ENCODE measurements around the gene PPP2R5C. TPM values are rescaled to one million over a fixed set of nuclear protein-coding genes. Genes with fewer than 3 reads are reported as not detected.

Gene PPP2R5C
- total and polyA plus RNA-seq, 7 donors, result 90.2 to 175 (median 131) TPM

GRCh38 chr14:101843038-101843437 is 81.5 kb downstream of the PPP2R5C start:
- DNase-seq, result no peak
- 83 to 87% methylated on average over 3 of the region's 3 CpGs for WGBS, 2 donors
- Histone ChIP-seq H3K36me3 (no peaks in the 10 kb centered on the region), H3K4me3 (no peak overlapping the region), H3K27me3 (no peaks in the 10 kb centered on the region), H3K27ac (no peak overlapping the region), H3K9me3 (no peaks in the 10 kb centered on the region), H3K4me1 (peaks cover 0 to 52% (median 35%) of the 10 kb centered on the region in 4 donors)
- TF ChIP-seq POLR2A (IDR thresholded peaks at IDR 0.05) (no peak), POLR2AphosphoS5 (IDR thresholded peaks at IDR 0.05) (no peak), EP300 (IDR thresholded peaks at IDR 0.05) (no peak)
- TF ChIP-seq, protein P1, sequence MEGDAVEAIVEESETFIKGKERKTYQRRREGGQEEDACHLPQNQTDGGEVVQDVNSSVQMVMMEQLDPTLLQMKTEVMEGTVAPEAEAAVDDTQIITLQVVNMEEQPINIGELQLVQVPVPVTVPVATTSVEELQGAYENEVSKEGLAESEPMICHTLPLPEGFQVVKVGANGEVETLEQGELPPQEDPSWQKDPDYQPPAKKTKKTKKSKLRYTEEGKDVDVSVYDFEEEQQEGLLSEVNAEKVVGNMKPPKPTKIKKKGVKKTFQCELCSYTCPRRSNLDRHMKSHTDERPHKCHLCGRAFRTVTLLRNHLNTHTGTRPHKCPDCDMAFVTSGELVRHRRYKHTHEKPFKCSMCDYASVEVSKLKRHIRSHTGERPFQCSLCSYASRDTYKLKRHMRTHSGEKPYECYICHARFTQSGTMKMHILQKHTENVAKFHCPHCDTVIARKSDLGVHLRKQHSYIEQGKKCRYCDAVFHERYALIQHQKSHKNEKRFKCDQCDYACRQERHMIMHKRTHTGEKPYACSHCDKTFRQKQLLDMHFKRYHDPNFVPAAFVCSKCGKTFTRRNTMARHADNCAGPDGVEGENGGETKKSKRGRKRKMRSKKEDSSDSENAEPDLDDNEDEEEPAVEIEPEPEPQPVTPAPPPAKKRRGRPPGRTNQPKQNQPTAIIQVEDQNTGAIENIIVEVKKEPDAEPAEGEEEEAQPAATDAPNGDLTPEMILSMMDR (IDR thresholded peaks at IDR 0.05), result no peak
- intact Hi-C loops (cut with DNase I), result no loop called here

- no peak for DNase-seq
- Histone ChIP-seq H3K9me3 (no peaks in the 10 kb centered on the region), H3K36me3 (no peaks in the 10 kb centered on the region), H3K27me3 (no peaks in the 10 kb centered on the region), H3K4me1 (peaks cover 0 to 46% (median 29%) of the 10 kb centered on the region in 4 donors), H3K4me3 (no peak overlapping the region), H3K27ac (no peak overlapping the region)
- TF ChIP-seq, protein P1 (IDR thresholded peaks at IDR 0.05), result peak in 3 of 4 experiments; percentile 17 to 19 (median 19)
- TF ChIP-seq EP300 (IDR thresholded peaks at IDR 0.05), result no peak
- no peak for TF ChIP-seq POLR2AphosphoS5 (IDR thresholded peaks at IDR 0.05)
- intact Hi-C loops (cut with DNase I), result no loop called here
- 53 to 79% methylated on average over 7 of the region's 7 CpGs for WGBS, 2 donors
These were observed 82.2 kb downstream of the PPP2R5C start for GRCh38 chr14:101843665-101844064.

GRCh38 chr14:101844219-101844618 is 82.7 kb downstream of the PPP2R5C start:
- Histone ChIP-seq H3K36me3 (no peaks in the 10 kb centered on the region), H3K27ac (no peak overlapping the region), H3K4me3 (no peak overlapping the region), H3K27me3 (no peaks in the 10 kb centered on the region), H3K4me1 (peaks cover 0 to 40% (median 26%) of the 10 kb centered on the region in 4 donors), H3K9me3 (no peaks in the 10 kb centered on the region)
- TF ChIP-seq POLR2A (IDR thresholded peaks at IDR 0.05), result no peak
- TF ChIP-seq, protein P1 (IDR thresholded peaks at IDR 0.05), result no peak
- TF ChIP-seq EP300 (IDR thresholded peaks at IDR 0.05), result no peak
- no peak for TF ChIP-seq POLR2AphosphoS5 (IDR thresholded peaks at IDR 0.05)
- WGBS, 2 donors, result 83 to 87% methylated on average over 19 of the region's 19 CpGs
- intact Hi-C loops (cut with DNase I), result no loop called here
- no peak for DNase-seq

DNA sequence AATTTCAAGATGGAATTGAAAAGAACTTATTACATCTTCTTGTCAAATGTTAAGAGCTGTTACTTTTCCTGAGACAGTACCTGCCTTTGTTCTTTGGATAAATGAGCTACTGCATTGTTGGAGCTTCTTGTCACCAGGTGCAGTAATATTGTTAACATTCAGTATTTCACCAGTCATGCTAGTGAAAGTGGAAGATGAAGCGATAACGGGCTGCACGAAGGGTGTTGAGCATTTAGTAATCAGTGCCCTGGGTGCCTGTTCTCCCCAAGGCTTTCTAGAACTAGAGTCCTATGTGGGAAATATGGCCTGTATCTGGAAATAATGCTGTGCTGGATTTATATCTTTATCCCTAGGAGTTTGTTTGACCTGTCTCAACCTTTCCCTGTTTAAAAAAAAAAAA is 83.2 kb downstream of the PPP2R5C start:
- no peaks in the 10 kb centered on the region for H3K27me3 ChIP-seq
- no peak for DNase-seq
- no peak overlapping the region for H3K4me3 ChIP-seq
- no peak overlapping the region for H3K27ac ChIP-seq
- H3K36me3 ChIP-seq, result no peaks in the 10 kb centered on the region
- H3K4me1 ChIP-seq, result peaks cover 0 to 37% (median 24%) of the 10 kb centered on the region in 4 donors
- no peaks in the 10 kb centered on the region for H3K9me3 ChIP-seq
- 84 to 89% methylated on average over 3 of the region's 3 CpGs for WGBS, 2 donors
- intact Hi-C loops (cut with DNase I), result no loop called here
- TF ChIP-seq EP300 (IDR thresholded peaks at IDR 0.05) (no peak), POLR2AphosphoS5 (IDR thresholded peaks at IDR 0.05) (no peak), POLR2A (IDR thresholded peaks at IDR 0.05) (no peak)
- TF ChIP-seq, protein P1 (IDR thresholded peaks at IDR 0.05), result no peak

DNA sequence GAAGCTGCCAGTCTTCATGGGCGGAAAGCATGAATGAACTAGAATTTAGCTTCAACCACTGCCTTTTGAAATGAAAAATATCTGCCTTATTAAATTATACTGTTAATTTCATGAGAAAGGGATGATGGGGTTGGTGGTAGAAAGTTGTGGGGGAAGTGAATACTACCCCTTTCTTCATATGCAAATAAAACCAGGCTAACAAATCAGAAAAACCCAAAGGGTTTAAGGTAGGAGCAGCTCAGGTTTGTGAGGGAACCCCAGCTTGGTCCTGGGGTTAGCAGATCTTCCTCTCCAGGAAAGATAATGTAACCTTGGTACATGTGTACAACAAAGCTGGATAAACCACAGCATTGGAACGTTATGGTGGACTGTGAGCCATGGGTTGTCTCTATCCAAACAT is 84.0 kb downstream of the PPP2R5C start:
- H3K27ac ChIP-seq, result peak overlapping the region in 1 of 4 donors; percentile 10
- H3K4me3 ChIP-seq, result no peak overlapping the region
- DNase-seq, result no peak
- no peaks in the 10 kb centered on the region for H3K9me3 ChIP-seq
- H3K36me3 ChIP-seq, result no peaks in the 10 kb centered on the region
- TF ChIP-seq EP300 (IDR thresholded peaks at IDR 0.05) (no peak), POLR2A (IDR thresholded peaks at IDR 0.05) (no peak)
- intact Hi-C loops (cut with DNase I), result no loop called here
- WGBS, 2 donors, result 82% methylated on average over 2 of the region's 2 CpGs
- no peaks in the 10 kb centered on the region for H3K27me3 ChIP-seq
- H3K4me1 ChIP-seq, result peaks cover 0 to 35% (median 20%) of the 10 kb centered on the region in 4 donors
